Vagina (tissue), 2 donors: ENCODE measurements around the gene DUSP22.

Experiments
- CTCF ChIP-seq, 3 experiments: fragments of 450-650 bp in 2 of 3; fragments of 200-600 bp in 1 of 3; sonication (generic) in 1 of 3; IDR thresholded peaks; one replicate each; pipeline ENCODE4 v1.5.1; 2017 to 2019; ENCODE audit warnings: antibody characterized with exemption in 3 of 3, mild to moderate bottlenecking in 2 of 3, moderate library complexity in 2 of 3
- POLR2A ChIP-seq, 2 donors: fragments of 450-650 bp; IDR thresholded peaks; one replicate each; pipeline ENCODE4 v1.6.1; 2017; ENCODE audit warnings: antibody characterized with exemption in 2 of 2, mild to moderate bottlenecking in 2 of 2, moderate library complexity in 2 of 2

GRCh38 chr6:347232-347631 is 54.9 kb downstream of the DUSP22 start:
- TF ChIP-seq CTCF (IDR thresholded peaks at IDR 0.05) (no peak), POLR2A (IDR thresholded peaks at IDR 0.05) (no peak)
